GM18870 (cell line): ENCODE results near the gene ALDOB.

Source experiments
- ATAC-seq: cut with Tn5 transposase; IDR thresholded peaks from one replicate; pipeline ENCODE4 v1.9.1; 2021; ENCODE audit warnings: moderate library complexity; ENCODE audit not compliant: unreplicated experiment

The ALDOB gene

DNA sequence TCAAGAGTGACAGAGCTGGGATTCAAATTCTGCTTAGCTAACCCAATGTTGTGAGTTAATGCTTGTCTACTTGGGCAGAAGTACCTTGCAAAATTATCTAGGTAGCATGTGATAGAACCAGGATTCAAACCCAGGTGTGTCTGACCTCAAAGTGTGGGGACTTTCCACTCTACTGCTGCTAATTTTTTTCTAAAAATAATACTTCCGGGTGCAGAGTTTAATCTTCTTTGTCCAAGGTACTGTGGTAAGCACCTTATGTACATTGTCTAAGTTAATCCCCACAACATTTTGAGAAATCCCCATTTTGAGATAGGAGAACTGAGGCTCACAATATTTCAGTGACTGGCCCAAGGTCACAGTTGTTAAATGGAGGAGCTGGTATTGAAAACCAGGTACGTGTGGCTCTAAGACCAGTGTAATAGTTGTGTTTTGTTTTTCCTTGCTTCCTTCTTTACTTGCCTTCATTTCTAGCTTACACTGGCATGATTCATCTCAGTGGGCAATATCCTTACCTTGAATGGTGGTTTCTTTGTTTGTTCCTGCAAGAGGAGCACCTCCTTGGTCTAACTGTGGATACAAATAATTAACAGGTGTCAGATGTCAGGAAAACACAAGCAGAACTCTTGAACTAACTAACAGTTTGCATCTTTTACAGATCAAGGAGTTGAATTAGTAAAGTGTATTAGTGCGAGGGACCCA lies 7.5 kb downstream of the ALDOB start:
- peak; percentile 81 for ATAC-seq

DNA sequence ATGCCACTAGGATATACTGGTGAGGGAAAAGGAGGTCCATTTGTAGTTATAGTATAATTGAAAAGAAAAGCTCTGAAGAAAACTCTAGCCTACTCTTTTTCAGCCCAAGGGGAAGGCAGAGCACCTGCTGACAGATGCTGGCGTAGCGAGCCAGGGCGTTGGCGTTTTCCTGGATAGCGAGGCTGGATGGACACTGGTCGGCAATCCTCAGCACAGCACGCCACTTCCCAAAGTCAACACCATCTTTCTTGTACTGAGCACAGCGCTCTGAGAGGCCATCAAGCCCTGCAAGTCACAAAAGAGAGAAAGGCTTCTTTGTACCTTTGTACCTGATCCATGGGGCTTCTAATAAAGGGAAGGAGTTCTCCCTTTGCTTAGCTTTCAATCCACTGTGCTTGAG lies 8.2 kb downstream of the ALDOB start:
- no peak for ATAC-seq

DNA sequence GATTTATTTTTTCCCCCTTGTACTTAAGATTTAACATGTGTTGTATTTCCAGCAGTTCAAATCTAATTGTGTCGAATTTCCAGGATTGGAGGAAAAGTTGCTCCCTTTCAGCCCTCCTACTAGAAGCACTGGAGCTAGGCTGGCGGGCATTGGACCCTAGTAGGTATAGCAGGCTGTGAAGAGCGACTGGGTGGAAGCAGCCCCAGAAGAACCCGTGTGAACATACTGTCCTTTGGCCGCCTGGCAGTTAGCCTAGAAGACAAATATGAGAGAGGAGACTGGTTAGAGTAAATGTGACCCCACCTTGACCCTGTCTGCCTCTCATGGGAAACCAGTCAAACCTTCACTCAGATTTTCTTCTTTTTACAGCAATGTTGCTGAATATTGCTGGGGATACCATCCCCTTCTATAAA lies 13.9 kb downstream of the ALDOB start:
- no peak for ATAC-seq

DNA sequence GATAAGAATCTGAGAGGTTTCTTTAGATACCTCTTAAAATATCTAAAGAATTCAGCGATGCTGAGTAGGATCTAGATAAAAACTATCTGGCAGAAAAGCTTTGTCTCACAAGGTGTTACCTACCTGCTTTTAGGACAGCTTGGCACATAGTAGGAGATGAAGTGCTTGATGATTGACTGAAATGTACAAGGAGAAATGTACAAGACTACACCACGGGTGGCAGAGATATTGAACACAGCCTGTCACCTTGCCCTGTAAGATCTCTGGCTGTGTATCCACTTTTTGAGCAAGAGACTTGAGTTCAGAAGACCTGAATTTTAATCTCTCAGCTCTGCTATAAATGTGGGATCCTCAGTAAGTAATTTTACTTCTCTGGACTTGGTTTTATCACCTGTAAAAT lies 15.7 kb downstream of the ALDOB start:
- no peak for ATAC-seq

DNA sequence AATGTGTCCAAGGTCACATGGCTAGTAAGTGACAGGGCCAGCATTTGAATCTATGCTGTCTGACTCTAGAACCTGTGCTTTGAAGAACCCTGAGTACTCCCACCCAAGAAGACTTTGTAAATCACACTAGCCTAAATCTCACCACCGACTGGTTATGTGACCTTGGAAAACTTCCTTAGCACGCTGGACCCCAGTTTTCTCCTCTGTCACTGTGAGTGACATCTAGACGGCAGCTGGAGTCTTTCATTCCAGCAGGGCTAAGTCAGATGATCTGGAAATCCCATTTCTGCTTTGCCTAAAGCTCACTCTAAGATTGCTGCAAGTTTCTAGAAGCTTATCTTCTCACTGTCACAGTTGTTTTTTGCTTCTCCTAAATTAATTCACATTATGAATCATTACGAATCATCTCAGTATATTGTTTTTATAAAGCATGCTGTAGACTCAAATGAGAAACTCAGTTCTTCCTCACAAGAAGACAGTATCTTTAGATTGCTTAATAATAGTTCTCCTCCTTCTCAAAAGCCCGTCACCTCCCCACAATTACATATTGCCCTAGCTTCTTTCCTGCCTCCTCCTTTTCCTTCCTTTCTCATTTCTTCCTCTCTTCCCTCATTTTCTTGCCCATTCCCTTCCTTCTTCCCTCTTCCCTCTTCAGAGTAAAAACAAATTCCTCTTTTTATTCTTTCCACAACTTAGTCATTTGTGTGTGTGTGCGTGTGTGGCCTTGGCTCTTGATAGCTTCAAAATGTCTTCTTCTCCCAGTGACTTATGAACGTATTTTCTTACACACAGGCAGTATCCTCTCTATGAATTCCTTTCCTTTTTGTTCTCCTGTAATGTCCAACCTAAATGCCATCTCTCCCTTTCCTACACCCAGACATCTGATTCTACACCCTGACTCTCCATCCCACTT lies 16.8 kb downstream of the ALDOB start:
- no peak for ATAC-seq

DNA sequence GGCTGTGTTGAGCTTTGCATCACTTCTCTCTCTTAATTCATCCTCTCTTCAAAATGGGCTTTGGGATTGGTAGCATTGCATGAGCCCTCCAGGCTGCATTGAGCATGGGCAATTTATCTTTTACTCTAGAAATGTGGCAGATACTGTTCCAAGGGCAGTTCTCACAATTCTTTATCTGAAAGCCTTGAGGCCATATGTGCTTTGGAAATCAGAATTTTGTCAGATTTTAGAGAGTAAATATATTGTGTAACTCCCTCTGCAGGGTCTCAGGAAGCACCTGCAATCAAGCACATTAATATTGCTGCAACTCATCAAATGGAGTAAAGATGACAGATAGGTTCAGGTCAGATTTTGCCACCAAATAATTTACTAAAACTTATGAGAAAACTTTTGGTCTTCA lies 17.6 kb downstream of the ALDOB start:
- no peak for ATAC-seq

DNA sequence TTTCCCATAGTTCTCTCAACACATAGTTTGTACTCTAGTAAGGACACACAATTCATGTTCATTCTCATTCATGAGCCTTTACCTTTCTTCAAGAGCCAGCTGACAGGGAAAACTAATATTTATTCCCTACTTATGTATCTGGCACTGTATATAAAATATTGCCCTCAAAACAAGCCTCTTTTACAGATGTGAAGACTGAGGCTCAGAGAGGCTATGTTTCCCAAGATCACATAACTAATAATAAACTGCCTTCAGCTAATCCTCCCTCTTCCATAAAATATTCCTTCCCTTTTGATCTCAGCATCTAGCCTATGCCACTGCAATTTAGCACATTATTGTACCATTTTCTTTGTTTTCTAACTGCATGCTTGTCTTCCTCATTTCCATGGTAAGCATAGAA lies 18.2 kb downstream of the ALDOB start:
- ATAC-seq, result no peak

DNA sequence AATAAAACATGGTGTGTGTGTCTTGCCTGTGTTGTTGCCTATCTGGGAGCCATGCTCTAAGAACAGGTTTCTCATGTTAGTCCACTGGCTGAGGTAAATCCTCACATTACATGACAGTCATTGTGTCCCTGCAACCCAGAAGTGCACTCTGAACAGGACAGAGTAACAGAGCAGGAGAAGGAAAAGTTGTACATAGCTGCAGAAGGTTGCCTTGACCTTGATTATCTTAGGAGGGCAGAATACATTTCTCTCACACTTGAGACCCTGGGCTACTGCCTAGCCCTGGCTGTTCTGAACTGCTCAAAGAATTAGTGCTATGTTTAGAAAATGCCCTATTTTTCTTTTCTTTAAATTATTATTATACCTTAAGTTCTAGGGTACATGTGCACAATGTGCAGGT lies 20.0 kb downstream of the ALDOB start:
- no peak for ATAC-seq

DNA sequence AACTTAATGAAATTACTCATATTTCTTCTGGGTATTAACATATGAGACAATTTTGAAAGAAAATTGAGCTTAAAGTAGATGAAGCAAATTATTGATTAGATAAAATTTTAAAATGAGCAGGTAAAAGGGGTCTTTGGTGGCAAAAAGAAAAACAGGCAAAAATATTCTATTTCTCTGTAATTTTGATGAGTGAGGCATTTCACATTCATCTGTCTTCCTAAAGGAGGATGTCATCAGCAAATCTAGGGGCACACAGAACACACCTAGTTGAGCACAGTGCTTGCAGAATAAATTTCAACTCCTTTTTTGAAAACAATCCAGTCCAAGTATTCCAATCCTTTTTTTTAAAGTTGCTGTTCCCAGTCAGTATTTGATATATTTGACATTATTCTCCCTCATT lies 20.7 kb downstream of the ALDOB start:
- no peak for ATAC-seq

DNA sequence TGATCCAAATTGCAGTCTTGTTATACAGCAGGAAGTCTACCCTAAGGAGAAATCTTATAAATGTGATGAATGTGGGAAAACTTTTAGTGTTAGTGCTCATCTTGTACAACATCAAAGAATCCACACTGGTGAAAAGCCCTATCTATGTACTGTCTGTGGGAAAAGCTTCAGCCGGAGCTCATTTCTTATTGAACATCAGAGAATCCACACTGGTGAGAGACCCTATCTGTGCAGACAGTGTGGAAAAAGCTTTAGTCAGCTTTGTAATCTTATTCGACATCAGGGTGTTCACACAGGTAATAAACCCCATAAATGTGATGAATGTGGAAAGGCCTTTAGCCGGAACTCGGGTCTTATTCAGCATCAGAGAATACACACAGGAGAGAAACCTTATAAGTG lies 26.5 kb downstream of the ALDOB start:
- ATAC-seq, result no peak

DNA sequence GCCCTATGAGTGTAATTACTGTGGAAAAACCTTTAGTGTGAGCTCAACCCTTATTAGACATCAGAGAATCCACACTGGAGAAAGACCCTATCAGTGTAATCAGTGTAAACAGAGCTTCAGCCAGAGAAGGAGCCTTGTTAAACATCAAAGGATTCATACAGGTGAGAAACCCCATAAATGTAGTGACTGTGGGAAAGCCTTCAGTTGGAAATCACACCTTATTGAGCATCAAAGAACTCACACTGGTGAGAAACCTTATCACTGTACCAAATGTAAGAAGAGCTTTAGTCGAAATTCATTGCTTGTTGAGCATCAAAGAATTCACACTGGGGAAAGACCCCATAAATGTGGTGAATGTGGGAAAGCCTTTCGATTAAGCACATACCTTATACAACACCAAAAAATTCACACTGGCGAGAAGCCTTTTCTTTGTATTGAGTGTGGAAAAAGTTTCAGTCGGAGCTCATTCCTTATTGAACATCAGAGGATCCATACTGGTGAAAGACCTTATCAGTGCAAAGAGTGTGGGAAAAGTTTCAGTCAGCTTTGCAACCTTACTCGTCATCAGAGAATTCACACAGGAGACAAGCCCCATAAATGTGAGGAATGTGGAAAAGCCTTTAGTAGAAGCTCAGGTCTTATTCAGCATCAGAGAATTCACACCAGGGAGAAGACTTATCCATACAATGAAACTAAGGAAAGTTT lies 27.0 kb downstream of the ALDOB start:
- no peak for ATAC-seq

DNA sequence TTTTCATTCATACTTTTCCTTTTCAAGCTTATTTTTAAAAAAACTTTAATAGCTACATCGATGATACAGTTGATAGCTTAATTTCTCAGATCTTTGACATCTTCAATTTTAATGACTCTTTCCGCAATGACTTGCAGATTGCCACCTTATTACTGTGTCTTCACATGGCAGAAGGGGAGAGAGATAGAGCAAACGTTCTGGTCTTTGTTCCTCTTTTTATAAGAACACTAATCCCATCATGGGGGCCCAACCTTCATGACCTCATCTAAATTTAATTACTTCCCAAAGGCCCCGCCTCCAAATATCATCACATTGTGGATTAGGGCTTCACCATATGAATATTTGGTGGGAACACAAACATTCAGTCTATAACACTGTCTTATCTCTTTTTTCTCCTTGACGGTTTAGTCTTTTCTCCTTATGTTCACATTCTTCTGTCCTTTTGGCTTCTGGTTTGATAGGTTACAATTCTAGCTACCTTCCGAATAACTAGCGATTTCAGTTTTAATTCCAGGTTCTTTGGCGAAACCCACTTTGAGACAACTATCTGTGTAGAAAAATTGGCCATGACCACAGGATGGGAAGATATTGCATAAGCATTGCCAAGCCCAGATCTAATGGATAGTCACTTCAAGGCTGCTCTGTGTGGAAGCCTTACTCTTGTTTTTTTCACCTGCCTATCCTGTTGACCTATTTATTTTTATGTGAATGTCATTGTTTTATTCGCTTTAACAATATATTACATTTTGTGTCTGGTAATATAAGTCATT lies 31.9 kb downstream of the ALDOB start:
- no peak for ATAC-seq

DNA sequence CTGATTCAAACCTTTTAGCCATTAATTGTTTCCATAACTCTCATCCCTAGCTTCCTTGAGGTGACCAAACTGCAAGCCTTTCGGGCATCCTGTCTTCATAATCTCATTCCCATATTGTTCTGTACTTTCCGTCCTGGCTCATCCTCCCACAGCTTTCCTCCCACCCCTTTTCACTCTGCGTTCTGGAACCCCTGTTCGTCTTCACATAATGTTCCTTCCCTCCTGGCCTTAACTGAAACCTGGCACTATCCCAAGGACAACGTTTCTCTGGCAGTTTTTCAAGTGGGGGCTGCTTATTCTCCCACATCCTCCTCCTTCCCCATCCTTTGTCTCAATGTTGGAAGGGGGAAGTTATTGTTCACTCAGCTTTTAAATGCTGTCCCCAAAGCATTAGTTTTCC lies 35.5 kb downstream of the ALDOB start:
- no peak for ATAC-seq

DNA sequence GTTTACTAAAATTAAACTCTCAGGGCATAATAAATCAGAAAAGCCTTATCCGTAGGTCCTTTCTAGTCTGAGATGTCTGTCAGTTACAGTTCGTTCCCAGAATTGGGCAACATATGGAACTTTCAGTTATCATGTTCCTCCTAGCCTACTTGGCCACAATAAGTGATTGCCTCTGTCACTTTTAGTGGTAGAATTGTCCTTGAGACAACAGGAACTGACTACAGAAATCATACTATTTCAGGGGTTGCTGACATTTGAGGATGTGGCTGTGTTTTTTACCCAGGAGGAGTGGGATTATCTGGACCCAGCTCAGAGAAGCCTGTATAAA lies 36.0 kb downstream of the ALDOB start:
- ATAC-seq, result no peak

DNA sequence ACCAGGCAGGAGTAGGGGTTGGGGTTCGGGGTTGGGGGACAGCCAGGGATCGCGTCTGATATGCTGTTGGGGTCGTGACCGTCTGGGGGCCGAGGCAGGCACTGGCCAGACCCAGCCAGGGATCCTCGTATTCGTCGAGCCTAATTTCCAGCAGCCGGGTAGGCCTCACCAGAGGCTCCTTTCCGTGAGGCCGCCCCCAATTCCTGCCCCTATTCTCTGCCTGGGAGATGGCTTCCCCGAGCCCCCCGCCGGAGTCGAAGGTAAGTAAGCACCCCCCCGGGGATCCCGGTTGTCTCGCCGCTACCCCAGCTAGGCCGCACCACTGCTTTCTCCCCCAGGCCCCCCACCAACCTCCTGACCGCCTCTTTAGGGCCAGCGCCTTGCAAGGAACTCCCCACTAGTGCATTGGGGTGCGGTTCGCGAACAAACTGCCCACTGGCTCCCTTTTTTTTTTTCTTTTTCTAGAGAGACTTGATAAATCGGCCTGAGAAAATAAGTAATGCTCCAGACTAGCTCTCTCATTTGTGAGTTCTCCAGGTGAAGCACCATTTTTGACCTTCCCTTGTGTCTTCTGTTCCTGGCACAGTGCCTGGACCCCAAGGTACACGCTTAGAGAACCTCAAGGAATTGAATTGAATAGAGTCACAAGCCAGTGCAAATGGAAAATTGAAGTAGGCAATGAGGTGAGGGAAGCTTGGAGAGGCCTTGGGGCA lies 36.5 kb downstream of the ALDOB start:
- ATAC-seq, result no peak

DNA sequence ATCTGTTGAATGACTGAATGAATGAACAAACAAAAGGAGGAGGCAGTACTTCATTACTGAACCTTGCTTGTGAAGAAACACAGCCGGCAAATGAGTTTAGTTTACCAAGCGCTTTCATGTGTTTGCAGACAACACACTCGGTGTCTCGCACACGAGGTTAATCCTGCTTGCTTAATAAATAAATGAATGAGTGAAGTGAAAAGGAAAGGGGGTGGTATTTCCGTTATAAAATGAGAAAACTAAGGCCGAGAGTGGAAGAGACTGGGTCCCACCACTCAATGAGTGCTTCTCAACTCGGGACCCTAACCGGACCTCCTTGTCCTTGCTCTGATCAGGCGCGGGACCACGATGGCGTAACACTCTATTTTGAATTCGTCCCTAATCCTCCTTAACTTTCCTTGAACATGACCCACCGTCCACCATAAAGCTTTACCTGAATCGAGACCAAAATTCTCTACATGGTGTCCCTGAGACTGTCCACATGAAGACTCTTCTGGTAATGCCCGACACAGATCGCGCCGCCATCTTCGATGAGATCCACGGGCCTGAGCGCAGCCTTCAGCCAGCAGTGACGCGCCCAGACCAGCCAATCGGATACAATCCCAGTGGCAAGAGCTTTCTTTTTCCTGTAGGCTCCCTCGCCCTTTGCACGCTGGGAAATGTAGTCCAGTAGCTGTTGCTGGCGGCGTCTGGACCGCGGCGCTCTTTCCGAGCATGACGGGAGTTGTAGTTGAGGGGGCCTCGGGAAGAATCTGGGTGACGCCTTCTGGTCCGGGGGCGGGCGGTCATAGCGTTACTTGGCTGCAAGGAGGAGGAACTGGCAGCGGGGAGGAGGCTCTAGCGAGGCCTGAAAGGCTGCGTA lies 37.3 kb downstream of the ALDOB start, which contains the start of the genes MRPL50 and ZNF189:
Gene MRPL50, minus strand, starts transcription at position 551 of the 862 bp plus-strand sequence. Its CDS starts 26 bp downstream, at position 525.
Gene ZNF189, plus strand, starts transcription at position 784 of the 862 bp plus-strand sequence. CDS start 306 bp downstream, outside the sequence.
- peak; percentile 99 for ATAC-seq

DNA sequence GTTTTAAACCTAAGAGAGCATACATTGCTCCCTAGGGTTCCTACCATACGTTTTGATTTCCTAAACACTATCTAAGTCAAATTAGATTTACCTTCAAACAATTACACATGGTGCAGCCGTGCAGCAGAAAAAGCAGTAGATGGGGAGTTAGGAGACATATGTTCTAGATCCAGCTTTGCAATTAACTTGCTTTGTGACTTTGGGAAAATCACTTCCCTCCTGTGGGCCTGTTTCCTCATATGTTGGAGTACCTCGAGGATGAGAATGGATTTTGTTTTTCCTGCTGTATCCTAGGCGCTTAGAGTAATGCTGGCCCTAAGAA lies 37.9 kb downstream of the ALDOB start:
- no peak for ATAC-seq

DNA sequence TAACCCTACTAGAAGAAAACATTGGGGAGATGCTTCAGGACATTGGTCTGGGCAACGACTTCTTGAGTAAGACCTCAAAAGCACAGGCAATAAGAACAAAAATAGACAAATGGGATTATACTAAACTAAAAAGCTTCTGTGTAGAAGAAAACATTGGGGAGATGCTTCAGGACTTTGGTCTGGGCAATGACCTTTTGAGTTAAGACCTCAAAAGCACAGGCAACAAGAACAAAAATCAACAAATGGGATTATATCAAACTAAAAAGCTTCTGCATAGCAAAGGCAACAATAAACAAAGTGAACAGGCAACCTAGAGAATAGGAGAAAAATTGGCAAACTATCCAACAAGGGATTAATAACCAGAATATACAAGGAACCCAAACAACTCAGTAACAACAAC lies 40.9 kb downstream of the ALDOB start:
- ATAC-seq, result no peak

DNA sequence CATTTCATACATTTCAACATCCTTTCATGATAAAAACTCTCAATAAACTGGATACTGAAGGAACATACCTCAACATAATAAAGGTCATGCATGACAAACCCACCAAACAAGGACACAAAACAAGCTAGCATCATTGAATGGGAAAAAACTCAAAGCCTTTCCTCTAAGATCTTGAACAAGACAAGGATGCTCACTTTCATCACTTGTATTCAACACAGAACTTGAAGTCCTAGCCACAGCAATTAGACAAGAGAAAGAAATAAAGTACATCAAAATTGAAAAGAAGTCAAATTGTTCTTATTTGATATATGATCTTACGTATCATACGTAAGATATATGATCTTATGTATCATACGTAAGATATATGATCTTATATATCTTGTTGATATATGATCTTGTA lies 42.4 kb downstream of the ALDOB start:
- no peak for ATAC-seq
